Fibroblast of pulmonary artery (primary cell): ENCODE measurements around the gene SELENOM.

Experiments
- DNase-seq: peaks from one replicate; pipeline ENCODE4 v3.0.0-alpha.2; 2010; ENCODE audit warnings: low read depth
- H3K4me3 ChIP-seq: replicated peaks from 2 replicates; pipeline ENCODE4 v1.5.1; 2011; ENCODE audit warnings: low read depth, mild to moderate bottlenecking, control low read depth, low read length, moderate library complexity
- CTCF ChIP-seq: IDR thresholded peaks from 2 replicates; pipeline ENCODE4 v1.5.1; 2011; ENCODE audit warnings: mild to moderate bottlenecking, control low read depth, low read length, inconsistent platforms; ENCODE audit errors: missing control alignments

The SELENOM gene

GRCh38 chr22:31056986-31057599 is 50.3 kb downstream of the SELENOM start:
- peak; percentile 72 for DNase-seq
- TF ChIP-seq CTCF: no peak
- no peak overlapping the region for H3K4me3 ChIP-seq

GRCh38 chr22:31055635-31056159 is 51.7 kb downstream of the SELENOM start:
- peak; percentile 99 for DNase-seq
- H3K4me3 ChIP-seq: no peak overlapping the region
- TF ChIP-seq CTCF: no peak

GRCh38 chr22:31055117-31055634 is 52.2 kb downstream of the SELENOM start:
- no peak overlapping the region for H3K4me3 ChIP-seq
- no peak for DNase-seq
- no peak for TF ChIP-seq CTCF
